Activated T-cell treated with anti-CD3 and anti-CD28 coated beads, Interleukin-2, amount 50 U/mL, for 72 hours (primary cell): Measurements from ENCODE around the gene BSCL2. TPM values are rescaled to one million over a fixed set of nuclear protein-coding genes. Genes with fewer than 3 reads are reported as not detected.
"Not testable (repeated sequence)": the region's sequence is repeated elsewhere in the genome, so short reads cannot be mapped to it uniquely, and the experiment has no call there.

Source experiments
- ATAC-seq, 2 donors: fragments of 150-1000 bp; cut with Tn5 transposase; replicated peaks in 1 of 2; 2 replicates each; pipeline ENCODE4 v1.10.0; 2021; ENCODE audit warnings: moderate library complexity in 2 of 2, mild to moderate bottlenecking in 1 of 2
- DNase-seq, 2 donors: peaks; one replicate each; pipeline ENCODE4 v3.0.0; 2021 to 2022; ENCODE audit warnings: mixed read lengths in 1 of 2
- H3K27ac Mint-ChIP-seq: one replicate; pipeline ENCODE4 v1.8.0; 2022; ENCODE audit warnings: mild to moderate bottlenecking, moderate library complexity, mixed read lengths
- H3K27me3 Mint-ChIP-seq: one replicate; pipeline ENCODE4 v1.8.0; 2022; ENCODE audit warnings: low read depth, mixed read lengths
- H3K36me3 Mint-ChIP-seq, 2 donors: one replicate each; pipeline ENCODE4 v1.8.0; 2022; ENCODE audit warnings: mixed read lengths in 2 of 2, mild to moderate bottlenecking in 1 of 2; ENCODE audit not compliant: insufficient read depth in 2 of 2
- H3K4me1 Mint-ChIP-seq: one replicate; pipeline ENCODE4 v1.8.0; 2022; ENCODE audit warnings: low read depth, mixed read lengths
- H3K4me3 Mint-ChIP-seq, 2 donors: one replicate each; pipeline ENCODE4 v1.8.0; 2022; ENCODE audit warnings: mild to moderate bottlenecking in 2 of 2, mixed read lengths in 2 of 2, moderate library complexity in 2 of 2
- H3K9me3 Mint-ChIP-seq, 2 donors: one replicate each; pipeline ENCODE4 v1.8.0; 2022; ENCODE audit warnings: mixed read lengths in 2 of 2
- total RNA-seq, 2 donors: library from RNA; stranded (reverse); gene quantifications; one replicate each; pipeline ENCODE4 v1.2.3, GENCODE V29; 2022

The BSCL2 gene
- total RNA-seq, 2 donors from 2014 or later, result 38.4 to 40.7 TPM

DNA sequence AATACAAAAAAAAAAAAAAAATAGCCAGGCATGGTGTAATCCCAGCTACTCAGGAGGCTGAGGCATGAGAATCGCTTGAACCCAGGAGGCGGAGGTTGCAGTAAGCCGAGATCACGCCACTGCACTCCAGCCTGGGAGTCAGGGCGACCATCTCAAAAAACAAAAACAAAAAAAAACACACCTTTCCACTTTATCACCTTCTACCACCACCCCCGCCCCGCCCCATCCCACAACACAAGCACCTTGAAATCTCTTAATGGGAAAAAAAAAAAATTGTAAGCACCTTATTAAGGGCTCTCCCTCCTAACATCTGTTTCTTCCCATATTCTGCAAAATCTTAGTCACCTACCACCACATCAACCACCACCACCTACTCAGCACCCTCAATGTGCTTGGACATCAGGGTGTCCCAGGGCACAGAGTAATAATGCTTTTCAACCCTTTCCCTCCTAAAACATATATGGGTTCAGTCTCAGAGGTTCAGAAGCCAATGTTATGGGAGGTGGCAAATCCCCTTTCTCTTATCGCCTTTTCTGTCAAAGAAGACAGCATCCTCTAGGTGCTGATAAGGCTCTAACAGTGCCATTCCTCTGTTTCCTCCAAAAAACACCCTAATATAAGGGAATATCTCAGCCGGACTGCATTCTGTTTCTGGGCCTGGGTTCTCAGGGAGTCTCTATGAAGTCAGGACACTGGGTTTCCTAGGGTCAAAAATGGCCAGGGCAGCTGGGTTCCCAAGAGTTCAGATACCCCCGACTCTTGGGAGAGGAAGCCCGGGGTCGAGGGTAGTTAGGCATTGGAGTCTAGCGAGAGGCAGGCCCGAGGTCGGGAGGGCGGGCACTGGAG, 54.8 kb downstream of the BSCL2 start:
- no peaks in the 10 kb centered on the region for H3K27me3 Mint-ChIP-seq
- DNase-seq, result no peak
- peak overlapping the region; percentile 93 to 96 for H3K4me3 Mint-ChIP-seq
- peaks cover 36% of the 10 kb centered on the region for H3K4me1 Mint-ChIP-seq
- H3K9me3 Mint-ChIP-seq, result no peaks in the 10 kb centered on the region
- H3K36me3 Mint-ChIP-seq, result no peaks in the 10 kb centered on the region
- peak overlapping the region; percentile 81 for H3K27ac Mint-ChIP-seq
- ATAC-seq, result peak in 1 of 2 donors; percentile 10

GRCh38 chr11:62650283-62650682, 56.9 kb downstream of the BSCL2 start:
- H3K27ac Mint-ChIP-seq, H3K36me3 Mint-ChIP-seq, H3K4me3 Mint-ChIP-seq, DNase-seq, H3K9me3 Mint-ChIP-seq, ATAC-seq, H3K27me3 Mint-ChIP-seq: not testable (repeated sequence)
- H3K4me1 Mint-ChIP-seq, result peaks cover 45% of the 10 kb centered on the region

GRCh38 chr11:62649486-62649885, 57.7 kb downstream of the BSCL2 start:
- H3K36me3 Mint-ChIP-seq, result peaks cover 3% of the 10 kb centered on the region in 2 donors
- no peaks in the 10 kb centered on the region for H3K27me3 Mint-ChIP-seq
- H3K27ac Mint-ChIP-seq, result no peak overlapping the region
- peaks cover 47% of the 10 kb centered on the region for H3K4me1 Mint-ChIP-seq
- no peaks in the 10 kb centered on the region for H3K9me3 Mint-ChIP-seq
- no peak for ATAC-seq
- H3K4me3 Mint-ChIP-seq, result no peak overlapping the region
- no peak for DNase-seq

- Mint-ChIP-seq H3K9me3 (no peaks in the 10 kb centered on the region), H3K4me1 (peaks cover 47% of the 10 kb centered on the region), H3K27ac (no peak overlapping the region), H3K36me3 (peaks cover 5 to 6% of the 10 kb centered on the region in 2 donors), H3K4me3 (no peak overlapping the region), H3K27me3 (no peaks in the 10 kb centered on the region)
- DNase-seq (no peak), ATAC-seq (no peak)
These were observed 58.3 kb downstream of the BSCL2 start for GRCh38 chr11:62648967-62649364.

- H3K27me3 Mint-ChIP-seq, result no peaks in the 10 kb centered on the region
These were observed 58.8 kb downstream of the BSCL2 start for GRCh38 chr11:62648185-62648966.

GRCh38 chr11:62647609-62648005, 59.6 kb downstream of the BSCL2 start:
- no peaks in the 10 kb centered on the region for H3K27me3 Mint-ChIP-seq
- H3K4me1 Mint-ChIP-seq, result peaks cover 45% of the 10 kb centered on the region
- no peak overlapping the region for H3K27ac Mint-ChIP-seq
- H3K36me3 Mint-ChIP-seq, result peaks cover 5 to 7% of the 10 kb centered on the region in 2 donors
- H3K4me3 Mint-ChIP-seq, result no peak overlapping the region
- no peak for ATAC-seq
- no peak for DNase-seq
- H3K9me3 Mint-ChIP-seq, result no peaks in the 10 kb centered on the region

More at GRCh38 chr11:62648185-62648966, 58.8 kb downstream of the BSCL2 start:
- no peak overlapping the region for H3K27ac Mint-ChIP-seq
- H3K4me3 Mint-ChIP-seq, result no peak overlapping the region
- H3K9me3 Mint-ChIP-seq, result no peaks in the 10 kb centered on the region
- H3K4me1 Mint-ChIP-seq, result peaks cover 45% of the 10 kb centered on the region
- ATAC-seq (no peak), DNase-seq (no peak)
- H3K36me3 Mint-ChIP-seq, result peaks cover 5 to 7% of the 10 kb centered on the region in 2 donors

- no peaks in the 10 kb centered on the region for H3K9me3 Mint-ChIP-seq
- peak overlapping the region; percentile 90 for H3K27ac Mint-ChIP-seq
- DNase-seq, result no peak
- H3K4me1 Mint-ChIP-seq, result peaks cover 45% of the 10 kb centered on the region
- peaks cover 5 to 7% of the 10 kb centered on the region in 2 donors for H3K36me3 Mint-ChIP-seq
- H3K4me3 Mint-ChIP-seq, result peak overlapping the region; percentile 97 to 99
- no peaks in the 10 kb centered on the region for H3K27me3 Mint-ChIP-seq
- no peak for ATAC-seq
These were observed 60.2 kb downstream of the BSCL2 start for GRCh38 chr11:62646825-62647608.

- Mint-ChIP-seq H3K9me3 (no peaks in the 10 kb centered on the region), H3K4me3 (peak within 1 kb of the TSS; percentile 97 to 99), H3K4me1 (peaks cover 42% of the 10 kb centered on the region), H3K27ac (peak within 1 kb of the TSS; percentile 90), H3K27me3 (no peaks in the 10 kb centered on the region), H3K36me3 (peaks cover 5 to 7% of the 10 kb centered on the region in 2 donors)
- peak; percentile 99 to 100 for DNase-seq
- peak; percentile 98 to 99 for ATAC-seq
These were observed 61.0 kb downstream of the BSCL2 start, which contains the start of gene GANAB for GRCh38 chr11:62645946-62646824. Gene GANAB, minus strand, starts transcription at chr11:62646613. Its CDS starts 14 bp downstream, at chr11:62646599.

GRCh38 chr11:62645671-62645945, 61.6 kb downstream of the BSCL2 start:
- no peaks in the 10 kb centered on the region for H3K27me3 Mint-ChIP-seq
- peak overlapping the region; percentile 97 to 99 for H3K4me3 Mint-ChIP-seq
- no peak for ATAC-seq
- no peaks in the 10 kb centered on the region for H3K9me3 Mint-ChIP-seq
- H3K27ac Mint-ChIP-seq, result peak overlapping the region; percentile 90
- peaks cover 7 to 9% of the 10 kb centered on the region in 2 donors for H3K36me3 Mint-ChIP-seq
- H3K4me1 Mint-ChIP-seq, result peaks cover 43% of the 10 kb centered on the region
- DNase-seq, result peak in 1 of 2 donors; percentile 20

GRCh38 chr11:62644220-62644619, 63.0 kb downstream of the BSCL2 start:
- peaks cover 54% of the 10 kb centered on the region for H3K4me1 Mint-ChIP-seq
- H3K9me3 Mint-ChIP-seq, result no peaks in the 10 kb centered on the region
- H3K36me3 Mint-ChIP-seq, result peaks cover 12 to 17% of the 10 kb centered on the region in 2 donors
- peak overlapping the region; percentile 45 to 99 for H3K4me3 Mint-ChIP-seq
- ATAC-seq, result no peak
- DNase-seq, result no peak
- no peak overlapping the region for H3K27ac Mint-ChIP-seq
- no peaks in the 10 kb centered on the region for H3K27me3 Mint-ChIP-seq
